H9 (cell line): ENCODE measurements around the gene POC1B. TPM values are rescaled to one million over a fixed set of nuclear protein-coding genes. Genes with fewer than 3 reads are reported as not detected.

ENCODE experiments used
- DNase-seq: peaks from one replicate; pipeline ENCODE4 v3.0.0-alpha.2; 2017
- H2AFZ ChIP-seq: one replicate; pipeline ENCODE4 v1.6.1; 2013; ENCODE audit warnings: mild to moderate bottlenecking, low read length, control low read depth, moderate library complexity
- H2AK5ac ChIP-seq: 2 replicates; pipeline ENCODE4 v1.6.1; 2013; ENCODE audit warnings: low read length, control low read depth, mixed read lengths; ENCODE audit not compliant: insufficient read length
- H2BK120ac ChIP-seq: one replicate; pipeline ENCODE4 v1.6.1; 2013; ENCODE audit warnings: low read depth, mild to moderate bottlenecking, low read length, control low read depth, inconsistent platforms; ENCODE audit not compliant: poor library complexity, severe bottlenecking
- H2BK12ac ChIP-seq: 2 replicates; pipeline ENCODE4 v1.6.1; 2013; ENCODE audit warnings: low read length, control low read depth, mixed read lengths, low read depth; ENCODE audit not compliant: insufficient read length
- H2BK15ac ChIP-seq: 2 replicates; pipeline ENCODE4 v1.6.1; 2013; ENCODE audit warnings: low read depth, low read length, control low read depth
- H2BK20ac ChIP-seq: one replicate; pipeline ENCODE4 v1.6.1; 2013; ENCODE audit warnings: low read depth, mild to moderate bottlenecking, low read length, control low read depth, inconsistent platforms; ENCODE audit not compliant: poor library complexity, severe bottlenecking
- H2BK5ac ChIP-seq: 2 replicates; pipeline ENCODE4 v1.6.1; 2013; ENCODE audit warnings: low read length, control low read depth, mixed read lengths; ENCODE audit not compliant: insufficient read length
- H3K14ac ChIP-seq: 2 replicates; pipeline ENCODE4 v1.6.1; 2013; ENCODE audit warnings: low read length, control low read depth; ENCODE audit not compliant: insufficient read depth
- H3K18ac ChIP-seq: 2 replicates; pipeline ENCODE4 v1.6.1; 2013; ENCODE audit warnings: low read depth, mild to moderate bottlenecking, mixed read lengths, low read length, control low read depth; ENCODE audit not compliant: insufficient read length
- H3K23ac ChIP-seq: 2 replicates; pipeline ENCODE4 v1.6.1; 2013; ENCODE audit warnings: low read length, control low read depth, mixed read lengths, low read depth; ENCODE audit not compliant: insufficient read length
- H3K23me2 ChIP-seq: 2 replicates; pipeline ENCODE4 v1.6.1; 2013; ENCODE audit warnings: low read depth, mild to moderate bottlenecking, mixed read lengths, low read length, control low read depth; ENCODE audit not compliant: insufficient read length, poor library complexity, severe bottlenecking
- H3K27ac ChIP-seq: 2 replicates; pipeline ENCODE4 v1.5.1; 2013; ENCODE audit warnings: low read length, control low read depth, mixed read lengths, low read depth; ENCODE audit not compliant: insufficient read length
- H3K27me3 ChIP-seq: 2 replicates; pipeline ENCODE4 v1.6.1; 2013; ENCODE audit warnings: low read length, control low read depth, inconsistent platforms; ENCODE audit not compliant: insufficient read depth
- H3K4ac ChIP-seq: 2 replicates; pipeline ENCODE4 v1.6.1; 2013; ENCODE audit warnings: low read depth, mild to moderate bottlenecking, control low read depth, inconsistent platforms, low read length, moderate library complexity
- H3K4me1 ChIP-seq: 2 replicates; pipeline ENCODE4 v1.6.1; 2013; ENCODE audit warnings: low read length, control low read depth, inconsistent platforms; ENCODE audit not compliant: insufficient read depth
- H3K4me2 ChIP-seq: 2 replicates; pipeline ENCODE4 v1.6.1; 2013; ENCODE audit warnings: low read length, control low read depth, mixed read lengths; ENCODE audit not compliant: insufficient read length, insufficient read depth
- H3K56ac ChIP-seq: 2 replicates; pipeline ENCODE4 v1.6.1; 2013; ENCODE audit warnings: low read depth, mild to moderate bottlenecking, mixed read lengths, low read length, control low read depth; ENCODE audit not compliant: insufficient read length
- H3K79me1 ChIP-seq: 2 replicates; pipeline ENCODE4 v1.6.1; 2013; ENCODE audit warnings: low read depth, mild to moderate bottlenecking, moderate library complexity, low read length, control low read depth, inconsistent platforms; ENCODE audit not compliant: insufficient read depth, poor library complexity, severe bottlenecking
- H3K79me2 ChIP-seq: 2 replicates; pipeline ENCODE4 v1.6.1; 2013; ENCODE audit warnings: low read length, control low read depth, inconsistent platforms; ENCODE audit not compliant: insufficient read depth
- H3K9ac ChIP-seq: 2 replicates; pipeline ENCODE4 v1.6.1; 2013; ENCODE audit warnings: low read length, control low read depth, mixed read lengths; ENCODE audit not compliant: insufficient read length; ENCODE audit errors: extremely low read depth
- H3K9me3 ChIP-seq: one replicate; pipeline ENCODE4 v1.6.1; 2013; ENCODE audit warnings: low read depth, low read length, inconsistent platforms; ENCODE audit not compliant: control insufficient read depth
- H3T11ph ChIP-seq: one replicate; pipeline ENCODE4 v1.6.1; 2013; ENCODE audit warnings: mild to moderate bottlenecking, low read length, control low read depth, inconsistent platforms
- H4K20me1 ChIP-seq: one replicate; pipeline ENCODE4 v1.6.1; 2013; ENCODE audit not compliant: control insufficient read depth, insufficient read length, insufficient read depth
- H4K5ac ChIP-seq: 2 replicates; pipeline ENCODE4 v1.6.1; 2013; ENCODE audit warnings: low read depth, mild to moderate bottlenecking, mixed read lengths, low read length, control low read depth; ENCODE audit not compliant: insufficient read length
- H4K8ac ChIP-seq: replicated peaks from 2 replicates; pipeline ENCODE4 v1.6.1; 2013; ENCODE audit warnings: low read length, control low read depth, mixed read lengths, low read depth; ENCODE audit not compliant: insufficient read length
- H4K91ac ChIP-seq: 2 replicates; pipeline ENCODE4 v1.6.1; 2013; ENCODE audit warnings: low read depth, mild to moderate bottlenecking, moderate library complexity, mixed read lengths, low read length, control low read depth; ENCODE audit not compliant: insufficient read length
- H3K27ac Mint-ChIP-seq, 3 experiments: 2 replicates in 2 of 3; 3 replicates in 1 of 3; pipeline ENCODE4 v1.8.0; 2020 to 2021; ENCODE audit warnings: mixed read lengths in 3 of 3, mild to moderate bottlenecking in 1 of 3, moderate library complexity in 1 of 3
- H3K27me3 Mint-ChIP-seq: 2 replicates; pipeline ENCODE4 v1.8.0; 2021; ENCODE audit warnings: low read depth, mild to moderate bottlenecking, moderate library complexity, mixed read lengths
- H3K36me3 Mint-ChIP-seq, 3 experiments: 2 replicates in 2 of 3; 3 replicates in 1 of 3; pipeline ENCODE4 v1.8.0; 2020 to 2021; ENCODE audit warnings: low read depth in 3 of 3, mixed read lengths in 3 of 3; ENCODE audit not compliant: insufficient read depth in 1 of 3
- H3K4me1 Mint-ChIP-seq, 2 experiments: 2 replicates each; pipeline ENCODE4 v1.8.0; 2020; ENCODE audit warnings: mixed read lengths in 2 of 2
- H3K4me3 Mint-ChIP-seq, 2 experiments: 2 replicates in 1 of 2; 3 replicates in 1 of 2; pipeline ENCODE4 v1.8.0; 2020 to 2021; ENCODE audit warnings: mild to moderate bottlenecking in 2 of 2, mixed read lengths in 2 of 2, moderate library complexity in 1 of 2
- H3K9me3 Mint-ChIP-seq, 2 experiments: 2 replicates in 1 of 2; 3 replicates in 1 of 2; pipeline ENCODE4 v1.8.0; 2020; ENCODE audit warnings: mild to moderate bottlenecking in 2 of 2, mixed read lengths in 2 of 2, moderate library complexity in 1 of 2
- WGBS: extraction: QIAGEN DNeasy Blood & Tissue Kit; methylation state at CpG from one replicate; pipeline ENCODE4 v1.1.7; 2013; ENCODE audit warnings: missing lambda C conversion rate, low lambda C conversion rate, mixed read lengths; ENCODE audit not compliant: insufficient read length; ENCODE audit errors: extremely low coverage; 5-methylcytosine and 5-hydroxymethylcytosine counted together
- total RNA-seq: library from RNA; stranded (reverse); gene quantifications from 2 replicates; pipeline ENCODE4 v1.2.1, GENCODE V29; 2021
- TF ChIP-seq, protein P1 (sequence below): fragments of 200-600 bp; sonication (generic); conservative IDR thresholded peaks from 3 replicates; pipeline ENCODE4 v1.8.0; 2021; ENCODE audit warnings: antibody characterized with exemption, mild to moderate bottlenecking

POC1B gene
- total RNA-seq, 1 experiment from 2014 or later = 12.5 TPM

DNA sequence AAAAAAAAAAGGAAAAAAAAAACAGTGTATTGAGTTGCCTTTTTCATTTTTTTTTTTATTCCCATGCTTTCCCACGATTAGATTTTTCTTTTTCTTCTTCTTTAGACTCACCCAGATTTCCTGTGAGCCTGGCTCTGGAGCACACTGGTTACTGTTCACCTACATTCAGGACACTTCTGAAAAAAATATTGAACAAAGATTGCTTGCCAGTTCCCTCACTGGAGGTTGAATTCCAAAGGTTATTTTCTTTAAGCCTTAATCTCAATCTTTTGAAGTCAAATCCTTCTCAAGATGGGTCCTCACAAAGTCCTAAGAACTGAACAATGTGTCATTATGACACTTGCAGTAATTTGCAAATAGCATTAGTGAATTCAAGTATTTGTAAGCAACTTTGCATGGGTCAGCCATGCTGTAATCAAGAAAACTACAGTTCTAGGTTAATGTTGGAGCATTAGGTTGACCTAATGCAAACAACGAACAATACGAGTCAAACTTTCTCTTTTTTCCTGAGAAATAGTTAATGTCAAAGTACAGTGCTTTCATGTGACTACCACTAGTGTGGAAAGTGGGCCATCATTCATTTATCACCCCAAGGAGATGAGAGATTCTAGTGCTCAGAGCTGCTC lies 124.3 kb downstream of the POC1B start:
- H3K27ac Mint-ChIP-seq = no peak overlapping the region
- H3K79me1 ChIP-seq = no peaks in the 10 kb centered on the region
- no peak overlapping the region for H4K91ac ChIP-seq
- H3K23me2 ChIP-seq = no peaks in the 10 kb centered on the region
- TF ChIP-seq, protein P1, sequence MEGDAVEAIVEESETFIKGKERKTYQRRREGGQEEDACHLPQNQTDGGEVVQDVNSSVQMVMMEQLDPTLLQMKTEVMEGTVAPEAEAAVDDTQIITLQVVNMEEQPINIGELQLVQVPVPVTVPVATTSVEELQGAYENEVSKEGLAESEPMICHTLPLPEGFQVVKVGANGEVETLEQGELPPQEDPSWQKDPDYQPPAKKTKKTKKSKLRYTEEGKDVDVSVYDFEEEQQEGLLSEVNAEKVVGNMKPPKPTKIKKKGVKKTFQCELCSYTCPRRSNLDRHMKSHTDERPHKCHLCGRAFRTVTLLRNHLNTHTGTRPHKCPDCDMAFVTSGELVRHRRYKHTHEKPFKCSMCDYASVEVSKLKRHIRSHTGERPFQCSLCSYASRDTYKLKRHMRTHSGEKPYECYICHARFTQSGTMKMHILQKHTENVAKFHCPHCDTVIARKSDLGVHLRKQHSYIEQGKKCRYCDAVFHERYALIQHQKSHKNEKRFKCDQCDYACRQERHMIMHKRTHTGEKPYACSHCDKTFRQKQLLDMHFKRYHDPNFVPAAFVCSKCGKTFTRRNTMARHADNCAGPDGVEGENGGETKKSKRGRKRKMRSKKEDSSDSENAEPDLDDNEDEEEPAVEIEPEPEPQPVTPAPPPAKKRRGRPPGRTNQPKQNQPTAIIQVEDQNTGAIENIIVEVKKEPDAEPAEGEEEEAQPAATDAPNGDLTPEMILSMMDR = no peak
- H3K4ac ChIP-seq = no peak overlapping the region
- no peaks in the 10 kb centered on the region; a peak in 1 of 5 replicates for H3K9me3 Mint-ChIP-seq
- no peak overlapping the region for H2BK120ac ChIP-seq
- H3K79me2 ChIP-seq = no peaks in the 10 kb centered on the region
- no peak overlapping the region for H4K5ac ChIP-seq
- no peak overlapping the region for H3K9ac ChIP-seq
- no peak overlapping the region for H3K18ac ChIP-seq
- H2BK15ac ChIP-seq = no peak overlapping the region
- H2BK5ac ChIP-seq = no peak overlapping the region
- no peaks in the 10 kb centered on the region for H3K27me3 ChIP-seq
- H3K9me3 ChIP-seq = no peaks in the 10 kb centered on the region
- no peak overlapping the region for H2BK12ac ChIP-seq
- H2AK5ac ChIP-seq = no peak overlapping the region
- H4K20me1 ChIP-seq = no peaks in the 10 kb centered on the region
- no peaks in the 10 kb centered on the region for H3K27me3 Mint-ChIP-seq
- DNase-seq = no peak
- no peak overlapping the region for H3K23ac ChIP-seq
- no peak overlapping the region for H2BK20ac ChIP-seq
- 0 out of 4 replicates have a peak, but pooled peaks cover 0 to 3% of the 10 kb centered on the region in 2 experiments for H3K4me1 Mint-ChIP-seq
- WGBS = no CpG with 5 or more reads among the region's 3 CpGs
- no peak overlapping the region for H2AFZ ChIP-seq
- no peak overlapping the region for H4K8ac ChIP-seq
- no peak overlapping the region for H3K4me2 ChIP-seq
- no peak overlapping the region for H3K27ac ChIP-seq
- no peaks in the 10 kb centered on the region for H3K4me1 ChIP-seq
- H3T11ph ChIP-seq = no peak overlapping the region
- H3K36me3 Mint-ChIP-seq = peaks cover 0 to 3% (median 0%) of the 10 kb centered on the region in 3 experiments; a peak in 2 of 7 replicates
- H3K56ac ChIP-seq = no peak overlapping the region
- H3K4me3 Mint-ChIP-seq = no peak overlapping the region
- no peak overlapping the region for H3K14ac ChIP-seq
